ENCODE results near the gene EPN3.

Gene EPN3

GRCh38 chr17:50588391-50589049 lies 56.0 kb downstream of the EPN3 start:
- DNase-seq (ENCODE audit: low read depth in 2 of 2): no peak

DNA sequence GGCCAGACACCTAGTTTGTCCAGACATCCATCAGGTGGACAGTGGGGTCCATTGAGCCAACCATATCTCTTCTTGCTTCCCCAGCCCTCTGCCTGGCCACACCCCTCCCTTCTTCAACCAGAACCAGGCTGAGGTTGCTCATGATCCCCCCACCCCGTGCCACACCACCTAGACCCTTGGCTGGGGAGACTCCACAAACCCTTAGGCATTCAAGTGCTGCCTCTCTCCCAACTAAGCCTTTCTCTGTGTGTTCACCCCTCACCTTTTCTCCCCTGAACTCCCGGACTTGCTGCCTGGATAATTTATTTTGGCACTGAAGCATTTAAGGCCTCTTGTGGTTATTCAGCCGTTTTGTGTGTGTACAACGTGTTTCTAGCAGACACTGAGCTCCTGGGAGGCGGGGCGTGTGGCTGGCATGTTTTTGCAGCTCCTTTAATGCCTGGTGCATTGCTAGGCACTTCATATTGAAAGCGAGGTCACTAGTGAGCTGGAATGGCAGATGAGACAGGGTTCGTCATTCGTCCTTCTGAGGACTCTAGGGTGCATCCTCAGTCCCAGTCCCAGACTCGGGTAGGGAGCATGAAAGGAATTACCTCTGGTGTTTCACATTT lies 56.7 kb downstream of the EPN3 start:
- no peak for DNase-seq (ENCODE audit: low read depth in 2 of 2)

GRCh38 chr17:50590946-50591737 lies 58.6 kb downstream of the EPN3 start:
- no peak for DNase-seq (ENCODE audit: low read depth in 2 of 2)

GRCh38 chr17:50593321-50593720 lies 60.8 kb downstream of the EPN3 start:
- DNase-seq (ENCODE audit: low read depth in 2 of 2): no peak

Data from stimulated activated CD8-positive, alpha-beta memory T cell treated with anti-CD3 and anti-CD28 coated beads, Interleukin-7, amount 100 ng/mL, for 4 hours (primary cell).